ENCODE measurements around the gene MPPE1.

- TF ChIP-seq CTCF (conservative IDR thresholded peaks at IDR 0.05 in 1 of 2, IDR thresholded peaks at IDR 0.05 in 1 of 2; ENCODE audit: extremely low read depth in 1 of 2, insufficient read depth in 1 of 2, low read depth in 1 of 2, low read length in 2 of 2) (no peak), EZH2 (IDR thresholded peaks at IDR 0.05; ENCODE audit: borderline replicate concordance, low read length) (no peak)
Measured at GRCh38 chr18:11940956-11941355, 32.8 kb upstream of the MPPE1 start.

All from mammary epithelial cell (primary cell).